ENCODE data around the gene TREML4. TPM values are rescaled to one million over a fixed set of nuclear protein-coding genes. Genes with fewer than 3 reads are reported as not detected.
A peak's percentile ranks its signal among the peaks of the same experiment; 100 is the strongest.

Gene TREML4
- total RNA-seq, 1 donor from 2014 or later, result not detected

- DNase-seq (ENCODE audit: low read depth), result no peak
- H3K4me3 ChIP-seq (ENCODE audit: low read depth, low read length), result no peak overlapping the region
- TF ChIP-seq CTCF (conservative IDR thresholded peaks at IDR 0.05; ENCODE audit: low read depth, low read length), result no peak
Measured at GRCh38 chr6:41272591-41273240, 44.6 kb downstream of the TREML4 start.

GRCh38 chr6:41273714-41274113 lies 45.6 kb downstream of the TREML4 start:
- TF ChIP-seq CTCF (conservative IDR thresholded peaks at IDR 0.05; ENCODE audit: low read depth, low read length), result no peak
- H3K4me3 ChIP-seq (ENCODE audit: low read depth, low read length), result no peak overlapping the region
- no peak for DNase-seq (ENCODE audit: low read depth)

GRCh38 chr6:41274256-41274655 lies 46.1 kb downstream of the TREML4 start:
- no peak for DNase-seq (ENCODE audit: low read depth)
- H3K4me3 ChIP-seq (ENCODE audit: low read depth, low read length), result no peak overlapping the region
- no peak for TF ChIP-seq CTCF (conservative IDR thresholded peaks at IDR 0.05; ENCODE audit: low read depth, low read length)

- no peak for TF ChIP-seq CTCF (conservative IDR thresholded peaks at IDR 0.05; ENCODE audit: low read depth, low read length)
- DNase-seq (ENCODE audit: low read depth), result no peak
Measured at GRCh38 chr6:41275489-41275888, 47.3 kb downstream of the TREML4 start.

GRCh38 chr6:41277605-41278004 lies 49.5 kb downstream of the TREML4 start:
- TF ChIP-seq CTCF (conservative IDR thresholded peaks at IDR 0.05; ENCODE audit: low read depth, low read length), result no peak
- H3K4me3 ChIP-seq (ENCODE audit: low read depth, low read length), result no peak overlapping the region
- no peak for DNase-seq (ENCODE audit: low read depth)

More at GRCh38 chr6:41275489-41275888, 47.3 kb downstream of the TREML4 start:
- no peak overlapping the region for H3K4me3 ChIP-seq (ENCODE audit: low read depth, low read length)

GRCh38 chr6:41278699-41279405 lies 50.7 kb downstream of the TREML4 start:
- TF ChIP-seq CTCF (conservative IDR thresholded peaks at IDR 0.05; ENCODE audit: low read depth, low read length), result peak; percentile 62
- peak; percentile 9 for DNase-seq (ENCODE audit: low read depth)
- no peak overlapping the region for H3K4me3 ChIP-seq (ENCODE audit: low read depth, low read length)

Measured in epithelial cell of proximal tubule (primary cell).